ENCODE measurements around the gene HMBS. TPM values are rescaled to one million over a fixed set of nuclear protein-coding genes. Genes with fewer than 3 reads are reported as not detected.

The HMBS gene
- total RNA-seq, 4 donors from 2014 or later = 10.8 to 353 (median 21.3) TPM; not detected in 1

DNA sequence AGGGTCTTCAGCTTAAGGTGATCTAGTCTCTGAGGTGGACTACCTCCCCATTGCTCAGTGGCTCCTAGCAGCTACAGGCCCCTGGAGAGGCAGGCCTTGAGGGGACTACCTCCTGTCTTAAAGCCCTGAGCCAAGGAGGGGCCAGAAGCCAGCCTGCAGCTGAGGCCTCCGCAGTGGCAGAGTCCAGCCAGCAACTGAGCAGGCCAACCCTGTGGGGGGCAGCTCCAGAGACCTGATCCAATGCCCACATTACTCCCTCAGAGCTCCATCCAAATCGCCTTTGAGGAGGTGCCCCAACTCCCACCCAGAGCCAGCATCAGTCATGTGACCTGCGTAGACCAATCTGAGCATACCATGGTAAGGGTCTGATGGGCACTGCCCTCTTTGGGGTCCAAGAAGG, 25.2 kb downstream of the HMBS start:
- Histone ChIP-seq H3K4me1 (peaks cover 11 to 29% (median 20%) of the 10 kb centered on the region in 4 donors), H3K9me3 (no peaks in the 10 kb centered on the region), H3K27me3 (no peaks in the 10 kb centered on the region), H3K4me3 (no peak overlapping the region), H3K27ac (no peak overlapping the region), H3K36me3 (peaks cover 0 to 22% (median 0%) of the 10 kb centered on the region in 4 donors)
- WGBS, 2 donors (ENCODE audit: low coverage in 1 of 2) = 92% methylated on average over 3 of the region's 3 CpGs; no CpG with 5 or more reads in 1 of the 2 donors
- in situ Hi-C loops (cut with MboI; ENCODE audit: low pct_ligation_motif_present in 1 of 4, low pct_unique_long_range_greater_than_20kb in 1 of 4, low sequenced_read_pairs in 3 of 4) = no loop called here
- no peak for DNase-seq
- TF ChIP-seq POLR2AphosphoS5 (IDR thresholded peaks at IDR 0.05) = no peak
- no peak for TF ChIP-seq POLR2A (IDR thresholded peaks at IDR 0.05)
- TF ChIP-seq CTCF (IDR thresholded peaks at IDR 0.05) = no peak
- no peak for TF ChIP-seq EP300 (IDR thresholded peaks at IDR 0.05; ENCODE audit: low read depth)
- intact Hi-C loops (cut with DNase I; ENCODE audit: low total_unique reads) = no loop called here

- Histone ChIP-seq H3K36me3 (peaks cover 0 to 22% (median 0%) of the 10 kb centered on the region in 4 donors), H3K4me3 (no peak overlapping the region), H3K4me1 (peaks cover 11 to 29% (median 20%) of the 10 kb centered on the region in 4 donors), H3K27me3 (no peaks in the 10 kb centered on the region), H3K27ac (no peak overlapping the region), H3K9me3 (no peaks in the 10 kb centered on the region)
- intact Hi-C loops (cut with DNase I; ENCODE audit: low total_unique reads) = no loop called here
- no peak for DNase-seq
- in situ Hi-C loops (cut with MboI; ENCODE audit: low pct_ligation_motif_present in 1 of 4, low pct_unique_long_range_greater_than_20kb in 1 of 4, low sequenced_read_pairs in 3 of 4) = no loop called here
- 82 to 87% methylated on average over 8 to 10 of the region's 10 CpGs for WGBS, 2 donors (ENCODE audit: low coverage in 1 of 2)
- TF ChIP-seq CTCF (IDR thresholded peaks at IDR 0.05) (no peak), POLR2AphosphoS5 (IDR thresholded peaks at IDR 0.05) (no peak), EP300 (IDR thresholded peaks at IDR 0.05; ENCODE audit: low read depth) (no peak), POLR2A (IDR thresholded peaks at IDR 0.05) (no peak)
Observed at GRCh38 chr11:119110439-119110838, 25.8 kb downstream of the HMBS start.

- TF ChIP-seq EP300 (IDR thresholded peaks at IDR 0.05; ENCODE audit: low read depth) (no peak), POLR2AphosphoS5 (IDR thresholded peaks at IDR 0.05) (no peak), POLR2A (IDR thresholded peaks at IDR 0.05) (no peak), CTCF (IDR thresholded peaks at IDR 0.05) (no peak)
- no peak overlapping the region for H3K4me3 ChIP-seq
- peaks cover 10 to 26% (median 18%) of the 10 kb centered on the region in 4 donors for H3K4me1 ChIP-seq
- intact Hi-C loops (cut with DNase I; ENCODE audit: low total_unique reads) = no loop called here
- H3K27me3 ChIP-seq = no peaks in the 10 kb centered on the region
- DNase-seq = no peak
- in situ Hi-C loops (cut with MboI; ENCODE audit: low pct_ligation_motif_present in 1 of 4, low pct_unique_long_range_greater_than_20kb in 1 of 4, low sequenced_read_pairs in 3 of 4) = no loop called here
- H3K9me3 ChIP-seq = no peaks in the 10 kb centered on the region
- no peak overlapping the region for H3K27ac ChIP-seq
- H3K36me3 ChIP-seq = peaks cover 0 to 25% (median 0%) of the 10 kb centered on the region in 4 donors
- 95 to 100% methylated on average over 2 to 11 of the region's 11 CpGs for WGBS, 2 donors (ENCODE audit: low coverage in 1 of 2)
Observed at GRCh38 chr11:119111361-119111925, 26.8 kb downstream of the HMBS start.

DNA sequence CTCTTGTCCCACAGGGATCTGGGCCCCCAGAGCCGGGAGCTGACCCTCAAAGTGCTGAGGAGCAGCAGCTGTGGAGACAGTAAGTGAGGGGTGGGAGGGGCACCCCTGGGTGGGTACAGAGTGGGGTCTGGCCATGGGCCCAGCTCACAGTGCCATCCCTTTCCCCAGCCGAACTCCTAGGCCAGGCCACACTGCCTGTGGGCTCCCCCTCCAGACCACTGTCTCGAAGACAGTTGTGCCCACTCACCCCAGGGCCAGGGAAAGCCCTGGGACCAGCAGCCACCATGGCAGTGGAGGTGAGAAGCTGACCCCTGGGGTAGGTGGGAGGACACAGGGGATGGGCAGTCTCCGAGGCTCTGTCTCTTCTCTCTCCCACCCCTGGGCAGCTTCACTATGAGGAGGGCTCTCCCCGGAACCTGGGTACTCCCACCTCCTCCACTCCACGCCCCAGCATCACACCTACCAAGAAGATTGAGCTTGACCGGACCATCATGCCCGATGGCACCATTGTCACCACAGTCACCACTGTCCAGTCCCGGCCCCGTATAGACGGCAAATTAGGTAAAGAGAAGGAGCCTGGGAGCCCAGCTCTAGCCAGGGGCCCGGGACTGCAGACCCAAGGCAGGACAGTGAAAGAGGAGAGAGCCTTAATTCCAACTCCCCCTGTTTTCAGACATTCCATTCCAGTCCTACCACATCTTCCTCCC, 27.8 kb downstream of the HMBS start:
- Histone ChIP-seq H3K27ac (no peak overlapping the region), H3K9me3 (no peaks in the 10 kb centered on the region), H3K36me3 (peaks cover 0 to 25% (median 0%) of the 10 kb centered on the region in 4 donors), H3K27me3 (no peaks in the 10 kb centered on the region), H3K4me1 (peaks cover 6 to 21% (median 15%) of the 10 kb centered on the region in 4 donors), H3K4me3 (no peak overlapping the region)
- intact Hi-C loops (cut with DNase I; ENCODE audit: low total_unique reads) (no loop called here), in situ Hi-C loops (cut with MboI; ENCODE audit: low pct_ligation_motif_present in 1 of 4, low pct_unique_long_range_greater_than_20kb in 1 of 4, low sequenced_read_pairs in 3 of 4) (no loop called here)
- TF ChIP-seq EP300 (IDR thresholded peaks at IDR 0.05; ENCODE audit: low read depth) (no peak), CTCF (IDR thresholded peaks at IDR 0.05) (no peak), POLR2AphosphoS5 (IDR thresholded peaks at IDR 0.05) (no peak), POLR2A (IDR thresholded peaks at IDR 0.05) (no peak)
- WGBS, 2 donors (ENCODE audit: low coverage in 1 of 2) = 88 to 93% methylated on average over 3 to 12 of the region's 12 CpGs
- DNase-seq = no peak

Data from transverse colon (tissue), 4 donors.